Fibroblast of villous mesenchyme (primary cell): Measurements from ENCODE around the gene PARP9. TPM values are rescaled to one million over a fixed set of nuclear protein-coding genes. Genes with fewer than 3 reads are reported as not detected.
"Not testable (repeated sequence)": the region's sequence is repeated elsewhere in the genome, so short reads cannot be mapped to it uniquely, and the experiment has no call there.

Experiments used
- DNase-seq: peaks from one replicate; pipeline ENCODE4 v3.0.0-alpha.2; 2010; ENCODE audit warnings: low read depth
- H3K4me3 ChIP-seq: 2 replicates; pipeline ENCODE4 v1.5.1; 2011; ENCODE audit warnings: low read depth, mild to moderate bottlenecking, low read length
- CTCF ChIP-seq: IDR thresholded peaks from 2 replicates; pipeline ENCODE4 v1.5.1; 2012; ENCODE audit warnings: low read depth, mild to moderate bottlenecking, low read length; ENCODE audit not compliant: insufficient read depth
- total RNA-seq: library from RNA; depleted of rRNA; stranded (reverse); fragments of >200 nt; gene quantifications from 2 replicates; pipeline ENCODE4 v1.2.3, GENCODE V29; 2012

PARP9 gene
- total RNA-seq, 1 donor = 34.5 TPM

GRCh38 chr3:122514123-122515019, 49.7 kb downstream of the PARP9 start, which contains the start of gene KPNA1:
KPNA1 (minus strand) TSS chr3:122514939; CDS start chr3:122496565, 18,374 bp downstream.
- H3K4me3 ChIP-seq = peak within 1 kb of the TSS; percentile 78
- DNase-seq = peak; percentile 86
- no peak for TF ChIP-seq CTCF

- H3K4me3 ChIP-seq = peak overlapping the region; percentile 78
- no peak for TF ChIP-seq CTCF
- DNase-seq = peak; percentile 47
Observed at GRCh38 chr3:122513386-122514122, 50.5 kb downstream of the PARP9 start.

GRCh38 chr3:122512284-122512683, 51.8 kb downstream of the PARP9 start:
- DNase-seq = no peak
- no peak for TF ChIP-seq CTCF
- no peak overlapping the region for H3K4me3 ChIP-seq

GRCh38 chr3:122510878-122511535, 53.1 kb downstream of the PARP9 start:
- DNase-seq = no peak
- H3K4me3 ChIP-seq = no peak overlapping the region
- no peak for TF ChIP-seq CTCF

GRCh38 chr3:122508944-122509343, 55.2 kb downstream of the PARP9 start:
- DNase-seq, H3K4me3 ChIP-seq: not testable (repeated sequence)

- no peak for TF ChIP-seq CTCF
- no peak overlapping the region for H3K4me3 ChIP-seq
- DNase-seq = no peak
Observed at GRCh38 chr3:122508135-122508914, 55.8 kb downstream of the PARP9 start.
